IPS-NIHi11 (cell line): ENCODE results near the gene CDHR3.

Experiments
- DNase-seq: peaks from one replicate; pipeline ENCODE4 v3.0.0; 2012; ENCODE audit warnings: mixed read lengths, low spot score

The CDHR3 gene

DNA sequence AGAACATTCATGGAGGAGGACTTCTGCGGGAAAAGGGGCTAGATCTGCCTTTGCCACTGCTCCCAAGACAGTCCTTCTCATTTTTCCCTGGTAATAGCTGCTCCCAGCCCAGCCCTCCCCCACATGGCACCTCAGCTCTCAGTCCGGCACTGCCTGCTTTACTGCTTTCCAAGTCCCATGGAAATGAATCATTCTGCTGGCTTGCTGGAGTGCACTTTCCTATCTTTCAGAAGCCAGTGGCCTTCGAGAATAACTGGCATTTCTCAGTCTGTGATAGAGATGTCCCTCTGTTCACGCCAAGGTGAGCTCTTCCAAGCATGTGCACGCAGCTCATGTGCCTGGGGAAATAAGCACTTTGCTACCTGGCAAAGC is 87.7 kb downstream of the CDHR3 start:
- no peak for DNase-seq

DNA sequence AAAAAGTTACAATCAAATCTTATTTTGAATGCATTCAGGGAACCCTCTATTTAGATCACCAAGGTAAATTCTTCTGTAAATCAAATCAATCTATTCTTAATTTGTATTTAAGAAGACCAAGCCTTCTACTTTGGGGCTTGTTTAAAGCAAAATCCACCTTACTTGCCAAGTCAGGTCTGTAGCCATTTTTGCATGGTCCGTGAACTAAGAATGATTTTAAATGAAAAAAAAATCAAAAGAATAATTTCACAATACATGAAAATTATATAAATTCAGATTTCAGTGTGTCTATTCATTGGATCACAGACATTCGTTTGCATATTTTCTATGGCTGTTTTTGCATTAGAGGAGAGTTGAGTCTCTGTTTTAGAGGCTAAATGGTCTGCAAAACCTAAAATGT is 89.6 kb downstream of the CDHR3 start:
- DNase-seq, result no peak

DNA sequence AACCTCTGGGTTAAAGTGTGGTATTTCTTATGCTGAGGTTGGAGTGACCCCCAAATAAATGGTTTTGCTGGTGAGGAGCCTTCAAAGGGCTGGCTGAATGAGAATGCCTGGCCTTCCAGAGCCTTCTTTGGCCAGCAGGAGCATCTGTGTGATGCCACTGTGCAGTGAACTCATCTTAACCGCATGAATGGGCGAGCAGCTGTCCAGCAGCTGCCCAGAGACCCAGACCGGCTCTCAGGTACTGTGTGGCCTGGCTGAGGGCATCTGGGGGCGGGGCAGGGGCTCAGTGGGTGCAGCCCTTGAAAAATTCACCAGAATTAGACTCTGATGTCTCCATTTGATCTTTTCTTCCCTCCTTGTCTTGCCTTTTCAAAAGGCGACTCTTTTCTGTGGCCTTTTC is 90.0 kb downstream of the CDHR3 start:
- DNase-seq, result no peak

DNA sequence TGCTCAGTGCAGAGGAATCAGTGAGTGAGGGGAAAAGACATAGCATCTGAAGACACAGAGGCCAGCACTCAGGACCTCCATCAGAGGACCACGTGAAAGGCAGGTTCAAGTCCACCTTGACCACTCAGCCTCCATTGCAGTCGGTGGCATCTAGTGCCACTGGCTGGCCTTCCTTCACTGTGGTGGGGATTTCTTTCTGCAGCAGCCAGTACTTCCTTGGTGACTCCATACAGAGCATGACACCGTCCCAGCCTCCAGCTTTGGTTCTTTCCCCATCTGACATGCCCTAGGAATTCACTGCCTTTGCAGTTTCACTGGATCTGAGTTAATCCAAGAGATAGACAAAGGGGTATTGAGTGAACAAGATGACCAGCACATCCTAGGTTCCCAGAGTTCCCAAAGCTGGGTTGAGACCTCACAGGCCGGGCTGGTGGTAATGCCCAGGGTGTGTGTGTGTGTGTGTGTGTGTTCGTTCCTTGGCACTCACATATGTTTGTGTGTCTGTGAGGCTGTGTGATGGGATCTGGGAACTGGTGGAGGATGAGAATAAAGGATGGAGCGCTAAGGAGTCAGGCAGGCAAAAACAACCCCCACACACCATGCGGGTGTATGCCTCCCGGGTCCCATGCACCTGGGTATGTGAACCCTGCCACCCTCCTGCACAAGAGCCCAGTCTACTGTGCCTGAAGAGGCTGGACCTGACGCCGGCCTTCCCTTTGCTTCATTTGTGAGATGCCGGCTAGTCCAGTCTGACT is 91.3 kb downstream of the CDHR3 start:
- no peak for DNase-seq

DNA sequence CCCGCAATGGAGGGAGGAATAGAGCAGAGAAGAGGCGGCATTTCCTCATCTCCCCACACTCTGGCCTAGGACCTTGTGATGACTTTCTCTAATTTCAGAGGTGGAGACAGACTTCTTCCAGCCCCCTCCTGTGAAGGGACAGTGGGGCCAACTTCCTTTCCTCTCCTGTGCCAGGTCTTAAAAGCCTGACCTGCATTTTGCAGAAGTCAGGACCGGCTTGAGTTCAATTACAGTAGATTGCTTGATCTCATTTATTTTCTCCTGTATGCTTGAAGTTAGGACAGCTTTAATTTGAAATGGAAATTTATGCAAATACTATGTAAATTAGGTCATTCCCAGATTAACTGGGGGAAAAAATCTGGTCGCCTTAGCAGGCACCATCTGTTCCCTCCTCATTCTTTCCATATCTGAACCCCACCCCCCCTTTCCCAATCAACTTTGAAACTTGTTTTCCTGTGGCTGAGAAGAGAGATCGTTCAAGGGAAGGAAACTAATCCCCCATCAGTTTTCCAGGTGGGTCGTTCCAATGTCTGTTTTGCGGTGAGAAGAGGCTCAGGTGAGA is 92.0 kb downstream of the CDHR3 start:
- no peak for DNase-seq

DNA sequence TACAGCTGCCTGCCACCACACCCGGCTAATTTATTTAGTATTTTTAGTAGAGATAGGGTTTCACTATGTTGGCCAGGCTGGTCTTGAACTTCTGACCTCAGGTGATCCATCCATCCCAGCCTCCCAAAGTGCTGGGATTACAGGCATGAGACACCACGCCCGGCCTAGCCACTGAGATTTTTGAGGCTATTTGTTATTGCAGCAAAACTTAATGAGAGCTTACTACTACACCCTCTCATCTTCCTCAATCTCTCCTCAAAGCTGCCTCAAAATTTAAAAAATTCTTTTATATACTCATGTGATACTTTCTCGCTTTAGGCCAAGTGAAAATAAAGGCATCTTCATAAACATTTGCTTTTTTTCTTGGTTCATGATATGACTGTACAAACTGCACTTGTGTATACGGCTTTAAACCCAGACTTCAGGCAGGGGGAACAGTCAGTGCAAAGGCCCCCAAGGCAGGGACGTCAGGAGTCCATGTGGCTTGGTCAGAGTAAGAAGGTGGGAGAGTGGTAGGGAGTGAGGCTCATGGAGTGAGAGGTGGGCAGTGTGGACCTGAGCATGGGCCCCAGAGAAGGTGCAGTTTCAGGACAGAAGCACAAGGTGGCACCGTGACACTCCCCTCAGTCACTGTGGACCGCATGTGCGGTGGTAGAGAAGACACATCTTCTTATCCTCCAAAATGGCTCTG is 93.6 kb downstream of the CDHR3 start:
- peak; percentile 81 for DNase-seq

GRCh38 chr7:106057204-106057961 is 94.3 kb downstream of the CDHR3 start:
- no peak for DNase-seq

DNA sequence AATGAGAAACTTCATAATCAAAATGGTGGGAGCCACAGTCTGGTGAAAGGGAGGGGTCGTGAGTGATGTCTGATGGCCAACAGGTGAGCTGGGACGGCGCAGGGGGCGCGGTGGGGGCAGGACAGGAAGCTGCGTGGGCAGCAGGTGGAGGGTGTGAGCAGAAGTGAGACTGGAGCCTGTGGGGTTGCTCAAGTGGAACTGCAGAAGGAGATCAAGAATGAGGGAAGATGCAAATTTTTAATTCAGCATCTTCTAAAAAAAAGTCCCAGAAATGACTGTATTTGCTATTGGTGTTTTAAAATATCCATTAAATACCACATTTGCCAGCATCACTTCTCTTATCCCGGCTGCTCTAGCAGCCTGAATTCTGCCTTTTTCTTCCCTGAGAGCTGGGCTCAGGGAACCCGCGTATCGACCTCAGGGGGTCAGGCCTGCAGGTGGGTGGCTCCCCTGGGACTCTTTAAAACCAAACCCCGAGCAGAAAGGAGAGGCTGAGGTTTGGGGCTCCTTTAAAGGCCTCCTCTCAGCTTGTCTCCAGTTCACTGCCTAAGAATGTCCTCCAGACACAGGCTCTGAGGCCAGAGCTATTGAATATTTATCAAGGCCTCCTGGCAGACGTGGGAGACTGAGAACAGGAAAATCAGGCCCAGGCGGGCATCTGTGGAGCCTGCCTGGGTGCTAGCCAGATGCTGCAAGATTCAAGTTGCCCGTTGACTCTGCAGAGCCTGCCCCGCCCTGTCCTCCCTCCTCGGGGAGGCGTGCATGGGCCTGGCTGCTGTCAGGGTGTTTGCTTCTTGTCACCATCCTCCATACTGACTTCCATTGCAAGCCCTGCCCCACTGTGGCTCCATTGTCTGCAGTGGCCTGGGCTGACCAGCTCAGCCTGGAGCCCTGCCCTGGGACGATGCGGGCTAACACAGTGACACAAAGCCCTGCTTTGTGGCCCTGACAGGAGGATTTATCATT is 95.2 kb downstream of the CDHR3 start:
- DNase-seq, result no peak

- DNase-seq, result no peak
Measured at GRCh38 chr7:106058928-106059324, 95.9 kb downstream of the CDHR3 start.

DNA sequence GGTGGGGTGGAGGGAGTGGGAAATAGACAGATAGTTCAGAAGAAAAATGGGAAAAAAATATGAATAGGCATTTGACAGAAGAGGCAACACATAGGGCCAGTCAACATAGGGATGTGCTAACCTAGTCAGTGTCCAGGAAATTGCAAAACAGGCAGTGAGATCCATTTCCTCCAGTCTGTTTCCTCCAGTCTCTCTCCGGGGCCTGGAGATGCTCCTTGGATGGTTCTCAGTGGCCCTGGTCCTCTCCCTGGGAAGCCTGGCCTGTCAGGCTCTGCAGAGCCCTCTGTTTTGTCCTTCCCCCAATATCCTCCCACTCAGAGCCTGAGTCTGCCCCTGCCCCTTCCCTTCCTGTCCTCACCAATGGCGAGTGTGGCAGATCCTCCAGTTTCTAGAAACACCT is 96.5 kb downstream of the CDHR3 start:
- DNase-seq, result no peak

- no peak for DNase-seq
Measured at GRCh38 chr7:106060394-106060920, 97.4 kb downstream of the CDHR3 start.

DNA sequence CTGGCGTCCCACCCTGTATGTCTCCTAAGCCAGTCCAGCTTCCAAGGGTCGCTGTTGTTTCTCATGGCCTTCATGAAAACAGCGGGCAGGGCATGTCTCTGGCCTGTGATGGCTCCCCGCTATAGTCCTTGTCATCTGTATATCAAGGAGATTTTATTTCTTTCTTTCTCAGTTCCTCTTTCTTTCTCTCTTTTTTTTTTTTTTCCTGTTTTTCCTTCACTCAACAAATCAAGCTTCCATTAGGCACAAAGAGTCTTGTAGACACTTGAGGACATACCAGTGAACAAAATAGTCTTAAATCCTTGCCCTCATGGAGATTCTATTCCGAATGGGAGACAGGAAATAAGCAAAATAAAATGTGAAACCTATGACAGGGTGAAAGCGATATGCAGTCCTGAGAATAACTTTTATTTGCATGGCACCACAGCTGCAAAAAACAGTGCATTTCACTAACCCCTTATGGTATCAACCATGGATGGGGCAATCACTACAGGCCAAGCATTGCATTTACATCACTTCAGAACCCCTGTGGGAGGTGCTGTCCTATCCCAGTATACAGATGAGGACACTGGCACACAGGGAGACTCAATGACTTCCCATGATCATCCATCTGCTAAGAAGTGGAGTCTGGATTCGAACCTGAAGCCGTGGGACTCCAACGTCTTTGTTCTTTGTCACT is 98.4 kb downstream of the CDHR3 start:
- DNase-seq, result no peak

DNA sequence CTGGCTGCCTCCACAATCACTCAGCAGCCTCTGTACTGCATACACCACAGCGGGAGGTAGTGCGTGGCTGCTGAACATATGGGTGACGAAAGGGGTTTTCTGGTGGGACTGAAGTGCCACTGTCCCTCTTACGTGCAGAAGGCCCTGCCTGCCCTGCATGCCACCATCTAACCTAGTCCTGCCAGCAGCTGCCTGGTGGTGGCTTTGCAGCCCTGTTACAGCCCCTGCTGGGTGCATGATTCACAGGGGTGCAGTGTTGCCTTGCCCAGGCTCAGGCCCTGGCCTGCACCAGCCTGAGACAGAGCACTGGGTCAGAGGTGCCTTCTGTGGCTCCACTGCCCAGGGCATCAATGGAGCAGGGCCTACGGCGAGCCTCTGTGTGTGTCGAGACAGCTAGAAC is 98.9 kb downstream of the CDHR3 start:
- no peak for DNase-seq

DNA sequence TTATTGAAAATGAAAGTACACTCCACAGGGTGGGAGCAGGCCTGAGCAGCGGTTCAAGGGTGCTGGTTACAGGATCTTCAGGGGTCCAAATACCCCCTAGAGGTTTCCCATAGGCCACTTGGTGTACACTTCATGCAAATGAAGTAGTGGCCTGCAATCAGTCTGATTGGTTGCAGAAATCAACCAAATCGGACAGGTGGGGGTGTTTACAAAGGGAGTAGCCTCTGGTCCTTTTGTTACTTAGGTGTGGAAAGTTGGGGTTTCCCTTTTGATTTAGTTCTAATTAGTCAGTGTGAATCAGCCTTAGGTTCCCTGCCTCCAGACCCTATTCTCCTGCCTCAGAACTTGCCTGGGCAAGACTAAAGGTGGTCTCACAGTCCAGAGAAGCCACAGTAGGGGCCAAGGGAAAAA is 99.5 kb downstream of the CDHR3 start:
- DNase-seq, result no peak

DNA sequence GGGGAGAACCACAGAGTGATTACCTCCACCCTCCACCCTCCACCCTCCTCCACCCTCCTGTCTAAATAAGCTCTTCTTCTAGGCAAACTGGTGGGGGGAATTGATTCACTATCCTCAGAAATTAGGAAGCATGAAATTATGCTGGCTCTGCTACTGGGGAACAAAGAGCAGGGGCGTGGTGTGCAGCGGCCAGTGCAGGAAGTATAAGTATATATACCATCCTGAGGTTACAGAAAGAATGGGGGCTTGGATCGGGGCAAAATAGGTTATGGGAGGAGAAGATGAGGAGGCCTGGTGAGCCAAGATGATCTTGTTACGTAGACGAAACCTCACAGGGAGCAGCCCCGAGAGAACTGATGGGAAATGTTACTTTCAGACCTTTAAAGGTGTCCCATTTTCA is 100.0 kb downstream of the CDHR3 start:
- no peak for DNase-seq

GRCh38 chr7:106063692-106064091 is 100.6 kb downstream of the CDHR3 start:
- DNase-seq, result no peak

GRCh38 chr7:106064316-106064715 is 101.3 kb downstream of the CDHR3 start:
- DNase-seq, result no peak

DNA sequence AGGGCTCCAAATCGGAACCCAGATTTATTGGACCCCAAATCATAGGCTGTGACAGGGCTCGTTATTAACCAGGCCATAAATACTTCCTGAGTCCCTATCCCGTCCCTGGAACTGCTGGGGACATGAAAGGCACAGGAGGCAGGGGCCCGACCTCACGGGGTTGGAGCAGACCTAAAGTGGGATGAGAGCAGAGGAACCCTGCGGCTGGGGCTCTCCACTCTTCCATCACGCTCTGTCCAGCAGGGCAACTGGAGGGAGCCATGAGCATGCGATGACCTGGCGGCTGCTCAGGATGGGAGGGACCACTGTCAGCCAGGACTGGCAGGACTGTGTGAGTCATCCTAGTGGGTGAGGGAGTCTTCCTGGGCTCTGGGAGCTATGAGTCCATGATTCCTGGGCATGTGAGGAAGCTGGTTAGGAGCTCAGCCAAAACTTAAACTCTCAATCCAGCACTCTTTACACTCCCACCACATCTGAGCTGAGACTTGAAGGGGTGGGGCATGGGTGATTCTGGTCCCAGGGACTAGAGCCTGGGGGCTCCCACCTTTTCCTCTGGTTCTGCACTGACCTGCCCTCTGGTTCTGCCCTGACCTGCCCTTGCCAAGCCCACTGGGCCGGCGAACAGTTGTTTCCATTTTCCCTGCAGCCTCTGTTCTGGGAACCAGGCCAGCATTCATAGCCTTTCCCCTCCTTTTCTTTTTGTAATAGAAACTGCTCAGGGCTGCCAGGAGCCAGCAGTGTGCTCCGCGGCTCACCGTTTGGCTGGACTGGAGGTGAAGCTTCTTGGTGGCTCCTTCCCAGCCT is 101.9 kb downstream of the CDHR3 start:
- DNase-seq, result peak; percentile 61

DNA sequence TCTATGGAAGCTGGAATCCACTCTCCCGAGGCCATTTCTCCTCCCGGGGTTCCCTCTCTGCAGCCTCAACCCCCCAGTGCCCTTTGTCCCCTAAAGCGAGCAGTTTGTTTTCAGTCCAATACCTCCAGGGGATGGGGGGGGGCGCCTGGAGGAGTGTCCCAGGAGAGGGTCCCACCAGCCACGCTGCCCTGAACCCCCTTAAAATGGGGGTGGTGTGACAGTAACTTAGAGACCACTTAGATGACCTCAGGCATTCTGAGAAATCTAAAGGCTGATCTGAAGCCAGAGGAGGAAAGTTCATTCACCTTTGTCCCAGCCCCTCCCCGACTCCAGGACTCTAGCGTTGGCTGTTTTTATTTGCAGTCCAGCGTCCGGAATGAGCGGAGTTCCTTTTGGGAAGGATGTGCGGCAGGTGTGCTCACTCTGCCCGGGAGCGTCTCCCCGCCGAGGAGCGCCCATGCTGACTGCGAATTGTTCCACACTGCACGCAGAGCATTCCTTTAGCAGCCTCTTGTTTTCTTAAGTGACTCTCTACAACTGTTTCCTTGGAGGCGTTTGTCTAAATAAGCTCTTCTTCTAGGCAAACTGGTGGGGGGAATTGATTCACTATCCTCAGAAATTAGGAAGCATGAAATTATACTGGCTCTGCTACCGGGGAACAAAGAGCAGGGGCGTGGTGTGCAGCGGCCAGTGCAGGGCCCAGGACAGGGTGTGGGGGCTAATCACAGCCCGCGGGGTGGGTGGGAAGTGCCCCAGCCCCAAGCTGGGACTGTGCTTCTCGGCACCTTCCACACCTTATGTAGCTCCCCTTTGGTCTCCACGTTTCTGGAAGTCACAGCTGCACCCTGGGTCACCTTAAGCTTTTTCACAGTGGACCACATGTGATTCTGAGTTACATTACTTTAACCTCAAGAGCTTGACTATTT is 102.8 kb downstream of the CDHR3 start:
- no peak for DNase-seq
